Panc1 (cell line): ENCODE results near the gene XIST.

ENCODE experiments used
- POLR2AphosphoS5 ChIP-seq: IDR thresholded peaks from 2 replicates; pipeline ENCODE4 v1.6.1; 2012; ENCODE audit warnings: mild to moderate bottlenecking, low read depth, low read length, moderate library complexity
- SIN3A ChIP-seq: IDR thresholded peaks from 2 replicates; pipeline ENCODE4 v1.6.1; 2012; ENCODE audit warnings: low read depth, mild to moderate bottlenecking, low read length, moderate library complexity, borderline replicate concordance; ENCODE audit not compliant: insufficient read depth
- TCF7L2 ChIP-seq: IDR thresholded peaks from 2 replicates; pipeline ENCODE4 v1.6.1; 2011; ENCODE audit warnings: mild to moderate bottlenecking, low read depth, low read length, inconsistent platforms
- TF ChIP-seq, protein P1 (sequence below): fragments of 450-650 bp; IDR thresholded peaks from 2 replicates; pipeline ENCODE4 v1.5.1; 2017; ENCODE audit warnings: mild to moderate bottlenecking
- TF ChIP-seq, protein P2 (sequence below), 2 experiments: IDR thresholded peaks; 2 replicates each; pipeline ENCODE4 v1.6.1; 2011 to 2012; ENCODE audit warnings: low read depth in 2 of 2, control low read depth in 1 of 2, low read length in 1 of 2, mild to moderate bottlenecking in 1 of 2, moderate library complexity in 1 of 2; ENCODE audit not compliant: insufficient read depth in 1 of 2

DNA sequence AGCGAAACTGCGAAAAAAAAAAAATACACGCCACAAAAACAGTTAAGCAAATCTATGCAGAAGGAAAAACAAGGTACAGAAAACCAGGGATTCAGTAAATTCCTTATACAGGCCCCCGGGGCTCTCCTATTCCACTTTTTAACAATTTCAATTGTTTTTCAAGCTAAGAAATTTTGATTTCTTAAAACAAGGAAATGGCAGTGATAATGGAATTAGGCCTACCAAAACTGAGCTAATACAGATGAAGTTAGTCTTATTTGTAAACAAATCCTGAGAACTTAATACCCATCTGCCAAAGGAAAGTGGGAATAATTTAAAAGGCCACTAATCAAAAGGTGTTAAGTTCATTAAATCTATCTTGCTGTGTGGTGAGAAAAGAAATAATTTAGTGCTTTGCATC is 20.2 kb downstream of the XIST start:
- TF ChIP-seq, protein P1, sequence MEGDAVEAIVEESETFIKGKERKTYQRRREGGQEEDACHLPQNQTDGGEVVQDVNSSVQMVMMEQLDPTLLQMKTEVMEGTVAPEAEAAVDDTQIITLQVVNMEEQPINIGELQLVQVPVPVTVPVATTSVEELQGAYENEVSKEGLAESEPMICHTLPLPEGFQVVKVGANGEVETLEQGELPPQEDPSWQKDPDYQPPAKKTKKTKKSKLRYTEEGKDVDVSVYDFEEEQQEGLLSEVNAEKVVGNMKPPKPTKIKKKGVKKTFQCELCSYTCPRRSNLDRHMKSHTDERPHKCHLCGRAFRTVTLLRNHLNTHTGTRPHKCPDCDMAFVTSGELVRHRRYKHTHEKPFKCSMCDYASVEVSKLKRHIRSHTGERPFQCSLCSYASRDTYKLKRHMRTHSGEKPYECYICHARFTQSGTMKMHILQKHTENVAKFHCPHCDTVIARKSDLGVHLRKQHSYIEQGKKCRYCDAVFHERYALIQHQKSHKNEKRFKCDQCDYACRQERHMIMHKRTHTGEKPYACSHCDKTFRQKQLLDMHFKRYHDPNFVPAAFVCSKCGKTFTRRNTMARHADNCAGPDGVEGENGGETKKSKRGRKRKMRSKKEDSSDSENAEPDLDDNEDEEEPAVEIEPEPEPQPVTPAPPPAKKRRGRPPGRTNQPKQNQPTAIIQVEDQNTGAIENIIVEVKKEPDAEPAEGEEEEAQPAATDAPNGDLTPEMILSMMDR, result no peak
- TF ChIP-seq, protein P2, sequence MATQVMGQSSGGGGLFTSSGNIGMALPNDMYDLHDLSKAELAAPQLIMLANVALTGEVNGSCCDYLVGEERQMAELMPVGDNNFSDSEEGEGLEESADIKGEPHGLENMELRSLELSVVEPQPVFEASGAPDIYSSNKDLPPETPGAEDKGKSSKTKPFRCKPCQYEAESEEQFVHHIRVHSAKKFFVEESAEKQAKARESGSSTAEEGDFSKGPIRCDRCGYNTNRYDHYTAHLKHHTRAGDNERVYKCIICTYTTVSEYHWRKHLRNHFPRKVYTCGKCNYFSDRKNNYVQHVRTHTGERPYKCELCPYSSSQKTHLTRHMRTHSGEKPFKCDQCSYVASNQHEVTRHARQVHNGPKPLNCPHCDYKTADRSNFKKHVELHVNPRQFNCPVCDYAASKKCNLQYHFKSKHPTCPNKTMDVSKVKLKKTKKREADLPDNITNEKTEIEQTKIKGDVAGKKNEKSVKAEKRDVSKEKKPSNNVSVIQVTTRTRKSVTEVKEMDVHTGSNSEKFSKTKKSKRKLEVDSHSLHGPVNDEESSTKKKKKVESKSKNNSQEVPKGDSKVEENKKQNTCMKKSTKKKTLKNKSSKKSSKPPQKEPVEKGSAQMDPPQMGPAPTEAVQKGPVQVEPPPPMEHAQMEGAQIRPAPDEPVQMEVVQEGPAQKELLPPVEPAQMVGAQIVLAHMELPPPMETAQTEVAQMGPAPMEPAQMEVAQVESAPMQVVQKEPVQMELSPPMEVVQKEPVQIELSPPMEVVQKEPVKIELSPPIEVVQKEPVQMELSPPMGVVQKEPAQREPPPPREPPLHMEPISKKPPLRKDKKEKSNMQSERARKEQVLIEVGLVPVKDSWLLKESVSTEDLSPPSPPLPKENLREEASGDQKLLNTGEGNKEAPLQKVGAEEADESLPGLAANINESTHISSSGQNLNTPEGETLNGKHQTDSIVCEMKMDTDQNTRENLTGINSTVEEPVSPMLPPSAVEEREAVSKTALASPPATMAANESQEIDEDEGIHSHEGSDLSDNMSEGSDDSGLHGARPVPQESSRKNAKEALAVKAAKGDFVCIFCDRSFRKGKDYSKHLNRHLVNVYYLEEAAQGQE (IDR thresholded peaks at IDR 0.05; ENCODE audit: insufficient read depth in 1 of 2, low read depth in 2 of 2, low read length in 1 of 2), result no peak
- TF ChIP-seq POLR2AphosphoS5, result no peak
- no peak for TF ChIP-seq TCF7L2
- TF ChIP-seq SIN3A, result no peak
